HK-2 (cell line): ENCODE results near the gene SCPEP1.
"Not testable (repeated sequence)": the region's sequence is repeated elsewhere in the genome, so short reads cannot be mapped to it uniquely, and the experiment has no call there.

ENCODE experiments used
- DNase-seq: peaks from one replicate; pipeline ENCODE4 v3.0.0-alpha.2; 2018; ENCODE audit not compliant: unreplicated experiment

SCPEP1 gene

GRCh38 chr17:56977673-56978395, at the start of gene SCPEP1:
SCPEP1 (plus strand) TSS chr17:56978131; CDS start chr17:56978160, 29 bp downstream.
- DNase-seq: peak; percentile 85

GRCh38 chr17:56928586-56928985, 49.3 kb upstream of the SCPEP1 start:
- no peak for DNase-seq

- no peak for DNase-seq
These were observed 48.5 kb upstream of the SCPEP1 start for GRCh38 chr17:56929362-56929969.

- DNase-seq: no peak
These were observed 47.1 kb upstream of the SCPEP1 start for GRCh38 chr17:56930739-56931337.

- no peak for DNase-seq
These were observed 44.7 kb upstream of the SCPEP1 start for GRCh38 chr17:56933151-56933745.

GRCh38 chr17:56933868-56934267, 44.1 kb upstream of the SCPEP1 start:
- no peak for DNase-seq

GRCh38 chr17:56934280-56934679, 43.7 kb upstream of the SCPEP1 start:
- DNase-seq: no peak

- no peak for DNase-seq
These were observed 42.5 kb upstream of the SCPEP1 start for GRCh38 chr17:56935461-56935860.

- DNase-seq: no peak
These were observed 41.1 kb upstream of the SCPEP1 start for GRCh38 chr17:56936697-56937322.

- no peak for DNase-seq
These were observed 40.2 kb upstream of the SCPEP1 start for GRCh38 chr17:56937687-56938086.

- DNase-seq: not testable (repeated sequence)
These were observed 39.7 kb upstream of the SCPEP1 start for GRCh38 chr17:56938206-56938605.

- DNase-seq: peak; percentile 8
These were observed 38.0 kb upstream of the SCPEP1 start for GRCh38 chr17:56939869-56940484.

GRCh38 chr17:56943505-56944125, 34.3 kb upstream of the SCPEP1 start:
- no peak for DNase-seq

- DNase-seq: no peak
These were observed 31.9 kb upstream of the SCPEP1 start for GRCh38 chr17:56945938-56946505.

GRCh38 chr17:56947741-56948140, 30.2 kb upstream of the SCPEP1 start:
- no peak for DNase-seq

- DNase-seq: no peak
These were observed 29.4 kb upstream of the SCPEP1 start for GRCh38 chr17:56948491-56948890.

GRCh38 chr17:56949595-56949994, 28.3 kb upstream of the SCPEP1 start:
- DNase-seq: no peak

GRCh38 chr17:56956992-56957391, 20.9 kb upstream of the SCPEP1 start:
- no peak for DNase-seq

GRCh38 chr17:56960596-56961538, 17.1 kb upstream of the SCPEP1 start, which contains the start of gene COIL:
COIL (minus strand) TSS chr17:56961050; CDS start chr17:56961019, 31 bp downstream.
- DNase-seq: peak; percentile 94

GRCh38 chr17:56965241-56965640, 12.7 kb upstream of the SCPEP1 start:
- not testable (repeated sequence) for DNase-seq
